HepG2 (cell line): ENCODE results near the gene MYPN. TPM values are rescaled to one million over a fixed set of nuclear protein-coding genes. Genes with fewer than 3 reads are reported as not detected.

Source experiments
- ARNT2 ChIP-seq: sonication (generic); formaldehyde crosslinking; IDR thresholded peaks from 2 replicates; pipeline ENCODE4 v1.8.0; 2022; ENCODE audit warnings: mild to moderate bottlenecking, low read depth, missing genetic modification reagents, moderate library complexity
- ASH2L ChIP-seq: fragments of 300-600, 200-600 bp; sonication (generic); IDR thresholded peaks from 2 replicates; pipeline ENCODE4 v1.7.0; 2017; ENCODE audit warnings: low read depth, mild to moderate bottlenecking, moderate library complexity, mixed read lengths, low read length; ENCODE audit not compliant: insufficient read length
- FOXC1 ChIP-seq: sonication (generic); formaldehyde crosslinking; IDR thresholded peaks from 2 replicates; pipeline ENCODE4 v1.8.0; 2022; ENCODE audit warnings: mild to moderate bottlenecking, missing genetic modification reagents, borderline replicate concordance
- GABPB1 ChIP-seq: IDR thresholded peaks from 2 replicates; pipeline ENCODE4 v1.6.1; 2016; ENCODE audit warnings: mild to moderate bottlenecking, missing genetic modification reagents, moderate library complexity, missing compliant biosample characterization
- HDAC1 ChIP-seq: sonication (generic); formaldehyde crosslinking; IDR thresholded peaks from 2 replicates; pipeline ENCODE4 v1.5.1; 2020; ENCODE audit warnings: mild to moderate bottlenecking, missing genetic modification reagents
- HNRNPL ChIP-seq: fragments of 200-400 bp; formaldehyde crosslinking; IDR thresholded peaks from 2 replicates; pipeline ENCODE4 v1.6.1; 2017; ENCODE audit warnings: mild to moderate bottlenecking, low read depth, low read length
- KLF9 ChIP-seq: IDR thresholded peaks from 2 replicates; pipeline ENCODE4 v1.6.1; 2016; ENCODE audit warnings: low read depth
- POLR2AphosphoS2 ChIP-seq: IDR thresholded peaks from 2 replicates; pipeline ENCODE4 v1.6.1; 2011; ENCODE audit warnings: low read depth, low read length, improper control_type of control experiment
- PRMT3 ChIP-seq: sonication (generic); formaldehyde crosslinking; IDR thresholded peaks from 2 replicates; pipeline ENCODE4 v1.8.1; 2022; ENCODE audit warnings: low read depth, mild to moderate bottlenecking, moderate library complexity, missing genetic modification reagents, borderline replicate concordance
- TAF1 ChIP-seq: sonication (generic); formaldehyde crosslinking; IDR thresholded peaks from 2 replicates; pipeline ENCODE4 v1.4.0; 2020; ENCODE audit warnings: missing genetic modification reagents
- YEATS4 ChIP-seq: sonication (generic); formaldehyde crosslinking; IDR thresholded peaks from 2 replicates; pipeline ENCODE4 v1.4.0; 2020; ENCODE audit warnings: missing genetic modification reagents, borderline replicate concordance
- YY1 ChIP-seq: IDR thresholded peaks from 2 replicates; pipeline ENCODE4 v1.6.1; 2011; ENCODE audit warnings: low read length, low read depth, moderate library complexity, mild to moderate bottlenecking; ENCODE audit not compliant: insufficient read depth, insufficient replicate concordance
- ZBTB3 ChIP-seq: sonication (generic); formaldehyde crosslinking; IDR thresholded peaks from 2 replicates; pipeline ENCODE4 v1.4.0; 2020; ENCODE audit warnings: low read depth, mild to moderate bottlenecking, moderate library complexity, missing genetic modification reagents, borderline replicate concordance
- ZMAT3 ChIP-seq: sonication (generic); formaldehyde crosslinking; conservative IDR thresholded peaks from 2 replicates; pipeline ENCODE4 v1.7.0; 2021; ENCODE audit warnings: missing genetic modification reagents
- ZNF263 ChIP-seq: sonication (generic); formaldehyde crosslinking; IDR thresholded peaks from 2 replicates; pipeline ENCODE4 v1.4.0; 2020; ENCODE audit warnings: missing genetic modification reagents
- polyA plus RNA-seq, 8 experiments: library from polyadenylated mRNA; depleted of rRNA in 3 of 8; stranded (reverse) in 7 of 8; unstranded in 1 of 8; fragments of >200 nt; fragmentation: Illumina TruSeq in 4 of 8; extraction: Trizol in 4 of 8; gene quantifications; 2 replicates each; pipeline versions ENCODE4 v1.2.1 to v1.2.3, GENCODE V29; 2011 to 2016; ENCODE audit warnings: low read depth in 4 of 8, missing spikeins in 1 of 8, mixed read lengths in 1 of 8; ENCODE audit not compliant: insufficient read depth in 1 of 8
- total RNA-seq, 5 experiments: library from RNA; depleted of rRNA; stranded (reverse); fragments of >200 nt; fragmentation: Illumina TruSeq; extraction: Trizol; gene quantifications; 2 replicates each; pipeline ENCODE4 v1.2.3, GENCODE V29; 2016; ENCODE audit warnings: low read depth in 1 of 5
- TF ChIP-seq, protein P1 (sequence below): sonication (generic); formaldehyde crosslinking; IDR thresholded peaks from 2 replicates; pipeline ENCODE4 v1.5.0; 2020; ENCODE audit warnings: missing genetic modification reagents
- TF ChIP-seq, protein P2 (sequence below): sonication (generic); formaldehyde crosslinking; IDR thresholded peaks from 2 replicates; pipeline ENCODE4 v1.4.0; 2020; ENCODE audit warnings: low read depth, missing genetic modification reagents
- TF ChIP-seq, protein P3 (sequence below): sonication (generic); formaldehyde crosslinking; conservative IDR thresholded peaks from 2 replicates; pipeline ENCODE4 v1.4.0; 2020; ENCODE audit warnings: missing genetic modification reagents
- TF ChIP-seq, protein P4 (sequence below): sonication (generic); formaldehyde crosslinking; IDR thresholded peaks from 2 replicates; pipeline ENCODE4 v1.4.0; 2020; ENCODE audit warnings: missing genetic modification reagents
- TF ChIP-seq, protein P5 (sequence below): IDR thresholded peaks from 2 replicates; pipeline ENCODE4 v1.6.1; 2016; ENCODE audit warnings: missing genetic modification reagents, missing compliant biosample characterization

Gene MYPN
- total and polyA plus RNA-seq, 2 of the 13 experiments (the other 11 are each of a cell fraction or from before 2014, with no cell fraction given): not detected

DNA sequence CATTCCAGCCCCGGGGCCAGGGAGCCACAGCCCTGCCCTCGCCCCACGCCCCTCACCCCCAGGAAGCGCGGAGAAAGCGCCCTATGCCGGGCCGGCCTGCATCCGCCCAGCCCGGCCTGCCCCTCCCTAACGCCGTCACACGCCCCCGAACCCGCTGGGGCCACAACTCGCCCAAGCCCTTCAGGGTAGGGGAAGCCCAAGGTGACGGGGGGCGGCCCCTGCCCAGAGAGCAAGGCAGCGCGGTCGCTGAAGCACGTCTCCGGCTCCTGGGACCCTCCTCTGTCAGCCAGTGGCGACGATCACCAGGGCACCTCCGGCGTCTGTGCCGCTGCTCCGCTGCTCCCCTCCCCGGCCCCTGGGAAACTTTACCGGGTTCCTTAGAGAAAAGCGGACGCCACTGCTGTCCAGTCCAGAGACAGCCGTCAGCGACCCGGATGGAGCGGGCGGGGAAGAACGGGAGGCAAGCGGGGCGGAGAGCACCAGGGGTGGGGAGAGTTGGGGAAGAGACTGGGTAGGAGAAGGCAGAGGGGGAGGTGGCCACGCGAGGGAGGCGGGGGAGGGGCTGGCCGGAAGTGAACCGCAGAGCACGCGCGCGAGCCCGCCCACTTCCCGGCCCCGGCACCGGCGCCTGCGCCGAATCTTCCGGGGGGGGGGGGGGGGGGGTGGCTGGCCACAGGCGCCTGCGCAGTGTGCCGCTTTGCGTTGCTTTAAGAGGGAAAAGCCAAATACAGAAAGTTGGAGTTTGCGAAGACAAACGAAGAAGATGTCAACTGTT lies 34.3 kb upstream of the MYPN start, which contains the start of gene HERC4 (continued):
- TF ChIP-seq HDAC1 (CRISPR knock-in tag) (peak; percentile 74), KLF9 (CRISPR knock-in tag) (0 out of 2 replicates have a peak, but pooled peaks have one; percentile 66), FOXC1 (peak; percentile 56; the same call in 1 of the 2 replicates), POLR2AphosphoS2 (no peak), YEATS4 (CRISPR knock-in tag) (peak; percentile 68), ASH2L (peak; percentile 91), GABPB1 (CRISPR knock-in tag) (peak; percentile 87), ARNT2 (CRISPR knock-in tag) (no peak), PRMT3 (CRISPR knock-in tag) (0 out of 2 replicates have a peak, but pooled peaks have one; percentile 24), ZNF263 (CRISPR knock-in tag) (no peak), ZBTB3 (CRISPR knock-in tag) (no peak), YY1 (peak; percentile 66), ZMAT3 (CRISPR knock-in tag) (peak; percentile 72), TAF1 (CRISPR knock-in tag) (peak; percentile 80; the same call in 1 of the 2 replicates), HNRNPL (0 out of 2 replicates have a peak, but pooled peaks have one; percentile 55)
- TF ChIP-seq, protein P1, sequence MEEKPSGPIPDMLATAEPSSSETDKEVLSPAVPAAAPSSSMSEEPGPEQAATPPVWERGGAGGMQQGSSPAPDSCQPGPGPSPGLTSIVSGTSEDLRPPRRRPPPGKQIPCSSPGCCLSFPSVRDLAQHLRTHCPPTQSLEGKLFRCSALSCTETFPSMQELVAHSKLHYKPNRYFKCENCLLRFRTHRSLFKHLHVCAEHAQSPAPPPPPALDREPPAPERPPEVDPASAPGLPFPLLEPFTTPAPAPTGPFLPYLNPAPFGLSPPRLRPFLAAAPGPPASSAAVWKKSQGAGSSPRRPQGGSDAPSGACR (CRISPR knock-in tag): peak; percentile 61; the same call in 1 of the 2 replicates
- TF ChIP-seq, protein P2, sequence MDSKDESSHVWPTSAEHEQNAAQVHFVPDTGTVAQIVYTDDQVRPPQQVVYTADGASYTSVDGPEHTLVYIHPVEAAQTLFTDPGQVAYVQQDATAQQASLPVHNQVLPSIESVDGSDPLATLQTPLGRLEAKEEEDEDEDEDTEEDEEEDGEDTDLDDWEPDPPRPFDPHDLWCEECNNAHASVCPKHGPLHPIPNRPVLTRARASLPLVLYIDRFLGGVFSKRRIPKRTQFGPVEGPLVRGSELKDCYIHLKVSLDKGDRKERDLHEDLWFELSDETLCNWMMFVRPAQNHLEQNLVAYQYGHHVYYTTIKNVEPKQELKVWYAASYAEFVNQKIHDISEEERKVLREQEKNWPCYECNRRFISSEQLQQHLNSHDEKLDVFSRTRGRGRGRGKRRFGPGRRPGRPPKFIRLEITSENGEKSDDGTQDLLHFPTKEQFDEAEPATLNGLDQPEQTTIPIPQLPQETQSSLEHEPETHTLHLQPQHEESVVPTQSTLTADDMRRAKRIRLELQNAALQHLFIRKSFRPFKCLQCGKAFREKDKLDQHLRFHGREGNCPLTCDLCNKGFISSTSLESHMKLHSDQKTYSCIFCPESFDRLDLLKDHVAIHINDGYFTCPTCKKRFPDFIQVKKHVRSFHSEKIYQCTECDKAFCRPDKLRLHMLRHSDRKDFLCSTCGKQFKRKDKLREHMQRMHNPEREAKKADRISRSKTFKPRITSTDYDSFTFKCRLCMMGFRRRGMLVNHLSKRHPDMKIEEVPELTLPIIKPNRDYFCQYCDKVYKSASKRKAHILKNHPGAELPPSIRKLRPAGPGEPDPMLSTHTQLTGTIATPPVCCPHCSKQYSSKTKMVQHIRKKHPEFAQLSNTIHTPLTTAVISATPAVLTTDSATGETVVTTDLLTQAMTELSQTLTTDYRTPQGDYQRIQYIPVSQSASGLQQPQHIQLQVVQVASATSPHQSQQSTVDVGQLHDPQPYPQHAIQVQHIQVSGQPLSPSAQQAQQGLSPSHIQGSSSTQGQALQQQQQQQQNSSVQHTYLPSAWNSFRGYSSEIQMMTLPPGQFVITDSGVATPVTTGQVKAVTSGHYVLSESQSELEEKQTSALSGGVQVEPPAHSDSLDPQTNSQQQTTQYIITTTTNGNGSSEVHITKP (CRISPR knock-in tag): peak; percentile 74; the same call in 1 of the 2 replicates
- TF ChIP-seq, protein P3, sequence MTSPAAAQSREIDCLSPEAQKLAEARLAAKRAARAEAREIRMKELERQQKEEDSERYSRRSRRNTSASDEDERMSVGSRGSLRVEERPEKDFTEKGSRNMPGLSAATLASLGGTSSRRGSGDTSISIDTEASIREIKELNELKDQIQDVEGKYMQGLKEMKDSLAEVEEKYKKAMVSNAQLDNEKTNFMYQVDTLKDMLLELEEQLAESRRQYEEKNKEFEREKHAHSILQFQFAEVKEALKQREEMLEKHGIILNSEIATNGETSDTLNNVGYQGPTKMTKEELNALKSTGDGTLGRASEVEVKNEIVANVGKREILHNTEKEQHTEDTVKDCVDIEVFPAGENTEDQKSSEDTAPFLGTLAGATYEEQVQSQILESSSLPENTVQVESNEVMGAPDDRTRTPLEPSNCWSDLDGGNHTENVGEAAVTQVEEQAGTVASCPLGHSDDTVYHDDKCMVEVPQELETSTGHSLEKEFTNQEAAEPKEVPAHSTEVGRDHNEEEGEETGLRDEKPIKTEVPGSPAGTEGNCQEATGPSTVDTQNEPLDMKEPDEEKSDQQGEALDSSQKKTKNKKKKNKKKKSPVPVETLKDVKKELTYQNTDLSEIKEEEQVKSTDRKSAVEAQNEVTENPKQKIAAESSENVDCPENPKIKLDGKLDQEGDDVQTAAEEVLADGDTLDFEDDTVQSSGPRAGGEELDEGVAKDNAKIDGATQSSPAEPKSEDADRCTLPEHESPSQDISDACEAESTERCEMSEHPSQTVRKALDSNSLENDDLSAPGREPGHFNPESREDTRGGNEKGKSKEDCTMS (CRISPR knock-in tag): no peak
- TF ChIP-seq, protein P4, sequence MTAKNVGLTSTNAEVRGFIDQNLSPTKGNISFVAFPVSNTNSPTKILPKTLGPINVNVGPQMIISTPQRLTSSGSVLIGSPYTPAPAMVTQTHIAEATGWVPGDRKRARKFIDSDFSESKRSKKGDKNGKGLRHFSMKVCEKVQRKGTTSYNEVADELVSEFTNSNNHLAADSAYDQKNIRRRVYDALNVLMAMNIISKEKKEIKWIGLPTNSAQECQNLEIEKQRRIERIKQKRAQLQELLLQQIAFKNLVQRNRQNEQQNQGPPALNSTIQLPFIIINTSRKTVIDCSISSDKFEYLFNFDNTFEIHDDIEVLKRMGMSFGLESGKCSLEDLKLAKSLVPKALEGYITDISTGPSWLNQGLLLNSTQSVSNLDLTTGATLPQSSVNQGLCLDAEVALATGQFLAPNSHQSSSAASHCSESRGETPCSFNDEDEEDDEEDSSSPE (CRISPR knock-in tag): peak; percentile 68; the same call in 1 of the 2 replicates
- TF ChIP-seq, protein P5, sequence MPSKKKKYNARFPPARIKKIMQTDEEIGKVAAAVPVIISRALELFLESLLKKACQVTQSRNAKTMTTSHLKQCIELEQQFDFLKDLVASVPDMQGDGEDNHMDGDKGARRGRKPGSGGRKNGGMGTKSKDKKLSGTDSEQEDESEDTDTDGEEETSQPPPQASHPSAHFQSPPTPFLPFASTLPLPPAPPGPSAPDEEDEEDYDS (CRISPR knock-in tag): peak; percentile 24; the same call in 1 of the 2 replicates
